Subcutaneous abdominal adipose tissue (tissue), 5 donors: ENCODE results near the gene ADSL.

Experiments
- H3K27ac ChIP-seq: one replicate; pipeline ENCODE4 v1.7.0; 2013; ENCODE audit warnings: low read depth, mild to moderate bottlenecking, inconsistent platforms, low read length, moderate library complexity
- H3K27me3 ChIP-seq, 5 donors: one replicate each; pipeline ENCODE4 v1.7.0; 2013; ENCODE audit warnings: low read length in 5 of 5, inconsistent platforms in 1 of 5; ENCODE audit not compliant: control insufficient read depth in 5 of 5, insufficient read depth in 4 of 5
- H3K36me3 ChIP-seq, 5 donors: one replicate each; pipeline ENCODE4 v1.7.0; 2013; ENCODE audit warnings: low read length in 5 of 5; ENCODE audit not compliant: control insufficient read depth in 5 of 5, insufficient read depth in 5 of 5
- H3K4me1 ChIP-seq, 5 donors: one replicate each; pipeline ENCODE4 v1.7.0; 2013; ENCODE audit warnings: low read length in 5 of 5, mild to moderate bottlenecking in 3 of 5, moderate library complexity in 1 of 5; ENCODE audit not compliant: control insufficient read depth in 5 of 5, insufficient read depth in 5 of 5
- H3K4me3 ChIP-seq, 5 donors: one replicate each; pipeline ENCODE4 v1.7.0; 2013; ENCODE audit warnings: low read length in 5 of 5, low read depth in 1 of 5
- H3K9ac ChIP-seq, 5 donors: one replicate each; pipeline ENCODE4 v1.7.0; 2013; ENCODE audit warnings: low read length in 5 of 5, mild to moderate bottlenecking in 4 of 5, moderate library complexity in 3 of 5
- H3K9me3 ChIP-seq, 5 donors: one replicate each; pipeline ENCODE4 v1.7.0; 2013; ENCODE audit warnings: low read length in 5 of 5; ENCODE audit not compliant: control insufficient read depth in 5 of 5
- donor health status: healthy.
- donor health status: healthy.
- donor health status: healthy.
- donor health status: healthy.
- donor health status: healthy.

The ADSL gene

GRCh38 chr22:40414311-40414710 lies 68.0 kb downstream of the ADSL start:
- Histone ChIP-seq H3K27me3 (no peaks in the 10 kb centered on the region), H3K4me3 (no peak overlapping the region), H3K27ac (no peak overlapping the region), H3K9me3 (no peaks in the 10 kb centered on the region), H3K9ac (no peak overlapping the region), H3K4me1 (peaks cover 0 to 16% (median 11%) of the 10 kb centered on the region in 5 donors), H3K36me3 (peaks cover 0 to 59% (median 51%) of the 10 kb centered on the region in 5 donors)

GRCh38 chr22:40414838-40415505 lies 68.7 kb downstream of the ADSL start:
- no peaks in the 10 kb centered on the region for H3K9me3 ChIP-seq
- peaks cover 0 to 16% (median 11%) of the 10 kb centered on the region in 5 donors for H3K4me1 ChIP-seq
- peaks cover 0 to 59% (median 51%) of the 10 kb centered on the region in 5 donors for H3K36me3 ChIP-seq
- H3K27ac ChIP-seq, result no peak overlapping the region
- no peaks in the 10 kb centered on the region for H3K27me3 ChIP-seq
- H3K9ac ChIP-seq, result no peak overlapping the region
- H3K4me3 ChIP-seq, result no peak overlapping the region

GRCh38 chr22:40415531-40416266 lies 69.4 kb downstream of the ADSL start:
- Histone ChIP-seq H3K4me1 (peaks cover 0 to 16% (median 10%) of the 10 kb centered on the region in 5 donors), H3K36me3 (peaks cover 0 to 59% (median 51%) of the 10 kb centered on the region in 5 donors), H3K9me3 (no peaks in the 10 kb centered on the region), H3K27ac (no peak overlapping the region), H3K4me3 (no peak overlapping the region), H3K27me3 (no peaks in the 10 kb centered on the region), H3K9ac (no peak overlapping the region)

GRCh38 chr22:40416267-40416570 lies 69.9 kb downstream of the ADSL start:
- H3K4me3 ChIP-seq, result no peak overlapping the region
- H3K27me3 ChIP-seq, result no peaks in the 10 kb centered on the region
- H3K9ac ChIP-seq, result no peak overlapping the region
- H3K4me1 ChIP-seq, result peaks cover 0 to 11% (median 6%) of the 10 kb centered on the region in 5 donors
- no peak overlapping the region for H3K27ac ChIP-seq
- no peaks in the 10 kb centered on the region for H3K9me3 ChIP-seq
- H3K36me3 ChIP-seq, result peaks cover 0 to 59% (median 51%) of the 10 kb centered on the region in 5 donors

- no peak overlapping the region for H3K27ac ChIP-seq
- no peaks in the 10 kb centered on the region for H3K27me3 ChIP-seq
- H3K4me1 ChIP-seq, result peaks cover 0 to 11% (median 6%) of the 10 kb centered on the region in 5 donors
- H3K4me3 ChIP-seq, result no peak overlapping the region
- H3K9ac ChIP-seq, result no peak overlapping the region
- no peaks in the 10 kb centered on the region for H3K9me3 ChIP-seq
- H3K36me3 ChIP-seq, result peaks cover 0 to 59% (median 51%) of the 10 kb centered on the region in 5 donors
Measured at GRCh38 chr22:40416636-40417035, 70.3 kb downstream of the ADSL start.

- H3K9ac ChIP-seq, result no peak overlapping the region
- no peak overlapping the region for H3K4me3 ChIP-seq
Measured at GRCh38 chr22:40417041-40417440, 70.7 kb downstream of the ADSL start.

GRCh38 chr22:40417881-40418280 lies 71.6 kb downstream of the ADSL start:
- H3K27ac ChIP-seq, result no peak overlapping the region
- H3K27me3 ChIP-seq, result no peaks in the 10 kb centered on the region
- peaks cover 0 to 16% (median 8%) of the 10 kb centered on the region in 5 donors for H3K4me1 ChIP-seq
- H3K36me3 ChIP-seq, result peaks cover 0 to 69% (median 62%) of the 10 kb centered on the region in 5 donors
- no peak overlapping the region for H3K4me3 ChIP-seq
- H3K9ac ChIP-seq, result no peak overlapping the region
- no peaks in the 10 kb centered on the region for H3K9me3 ChIP-seq

More at GRCh38 chr22:40417041-40417440, 70.7 kb downstream of the ADSL start:
- Histone ChIP-seq H3K36me3 (peaks cover 0 to 60% (median 53%) of the 10 kb centered on the region in 5 donors), H3K4me1 (peaks cover 0 to 11% (median 6%) of the 10 kb centered on the region in 5 donors), H3K9me3 (no peaks in the 10 kb centered on the region), H3K27me3 (no peaks in the 10 kb centered on the region), H3K27ac (no peak overlapping the region)

GRCh38 chr22:40418366-40419201 lies 72.3 kb downstream of the ADSL start:
- Histone ChIP-seq H3K4me3 (no peak overlapping the region), H3K9me3 (no peaks in the 10 kb centered on the region), H3K4me1 (peaks cover 0 to 16% (median 8%) of the 10 kb centered on the region in 5 donors), H3K36me3 (peaks cover 0 to 76% (median 69%) of the 10 kb centered on the region in 5 donors), H3K9ac (no peak overlapping the region), H3K27ac (no peak overlapping the region), H3K27me3 (no peaks in the 10 kb centered on the region)

- Histone ChIP-seq H3K9ac (no peak overlapping the region), H3K9me3 (no peaks in the 10 kb centered on the region), H3K27ac (no peak overlapping the region), H3K36me3 (peaks cover 0 to 87% (median 79%) of the 10 kb centered on the region in 5 donors), H3K4me3 (no peak overlapping the region), H3K27me3 (no peaks in the 10 kb centered on the region), H3K4me1 (peaks cover 0 to 23% (median 3%) of the 10 kb centered on the region in 5 donors)
Measured at GRCh38 chr22:40419718-40420117, 73.4 kb downstream of the ADSL start.
